Mucosa of rectum (tissue), 2 donors: ENCODE measurements around the gene ARHGAP10.

ENCODE experiments used
- H3K27ac ChIP-seq, 2 donors: one replicate each; pipeline ENCODE4 v1.7.0; 2013; ENCODE audit warnings: inconsistent platforms in 2 of 2, low read depth in 2 of 2, low read length in 2 of 2
- H3K27me3 ChIP-seq, 2 donors: one replicate each; pipeline ENCODE4 v1.7.0; 2013; ENCODE audit warnings: low read length in 2 of 2; ENCODE audit not compliant: control insufficient read depth in 2 of 2, insufficient read depth in 2 of 2
- H3K36me3 ChIP-seq, 2 donors: one replicate each; pipeline ENCODE4 v1.7.0; 2013; ENCODE audit warnings: low read length in 2 of 2; ENCODE audit not compliant: control insufficient read depth in 2 of 2, insufficient read depth in 2 of 2
- H3K4me1 ChIP-seq, 2 donors: one replicate each; pipeline ENCODE4 v1.7.0; 2013; ENCODE audit warnings: low read length in 2 of 2, mild to moderate bottlenecking in 1 of 2; ENCODE audit not compliant: control insufficient read depth in 2 of 2, insufficient read depth in 2 of 2
- H3K4me3 ChIP-seq, 2 donors: one replicate each; pipeline ENCODE4 v1.7.0; 2013; ENCODE audit warnings: low read length in 2 of 2
- H3K9ac ChIP-seq, 2 donors: one replicate each; pipeline ENCODE4 v1.7.0; 2013; ENCODE audit warnings: low read length in 2 of 2, low read depth in 1 of 2, mild to moderate bottlenecking in 1 of 2
- H3K9me3 ChIP-seq, 2 donors: one replicate each; pipeline ENCODE4 v1.7.0; 2013; ENCODE audit warnings: low read length in 2 of 2; ENCODE audit not compliant: control insufficient read depth in 2 of 2
- donor health status: healthy.
- donor health status: Normal muscosa, but diverticular disease.

ARHGAP10 gene

GRCh38 chr4:147965056-147965455 lies 233.2 kb downstream of the ARHGAP10 start:
- Histone ChIP-seq H3K4me3 (no peak overlapping the region), H3K27ac (no peak overlapping the region), H3K9me3 (no peaks in the 10 kb centered on the region), H3K36me3 (no peaks in the 10 kb centered on the region), H3K9ac (no peak overlapping the region), H3K4me1 (peaks cover 0 to 21% of the 10 kb centered on the region in 2 donors), H3K27me3 (no peaks in the 10 kb centered on the region)

GRCh38 chr4:147965873-147966272 lies 234.0 kb downstream of the ARHGAP10 start:
- H3K4me1 ChIP-seq = peaks cover 0 to 21% of the 10 kb centered on the region in 2 donors
- no peaks in the 10 kb centered on the region for H3K27me3 ChIP-seq
- no peak overlapping the region for H3K9ac ChIP-seq
- no peaks in the 10 kb centered on the region for H3K36me3 ChIP-seq
- H3K4me3 ChIP-seq = no peak overlapping the region
- H3K9me3 ChIP-seq = no peaks in the 10 kb centered on the region
- H3K27ac ChIP-seq = no peak overlapping the region

- H3K27me3 ChIP-seq = no peaks in the 10 kb centered on the region
- H3K36me3 ChIP-seq = no peaks in the 10 kb centered on the region
- H3K4me3 ChIP-seq = no peak overlapping the region
- H3K4me1 ChIP-seq = peaks cover 0 to 21% of the 10 kb centered on the region in 2 donors
- H3K9me3 ChIP-seq = no peaks in the 10 kb centered on the region
- no peak overlapping the region for H3K27ac ChIP-seq
- no peak overlapping the region for H3K9ac ChIP-seq
Measured at GRCh38 chr4:147968641-147969040, 236.8 kb downstream of the ARHGAP10 start.

GRCh38 chr4:147969573-147970385 lies 237.9 kb downstream of the ARHGAP10 start:
- H3K4me3 ChIP-seq = no peak overlapping the region
- H3K9me3 ChIP-seq = no peaks in the 10 kb centered on the region
- H3K27me3 ChIP-seq = no peaks in the 10 kb centered on the region
- no peaks in the 10 kb centered on the region for H3K36me3 ChIP-seq
- H3K27ac ChIP-seq = no peak overlapping the region
- H3K4me1 ChIP-seq = peaks cover 0 to 14% of the 10 kb centered on the region in 2 donors
- no peak overlapping the region for H3K9ac ChIP-seq

GRCh38 chr4:147971116-147971515 lies 239.2 kb downstream of the ARHGAP10 start:
- Histone ChIP-seq H3K27me3 (no peaks in the 10 kb centered on the region), H3K36me3 (no peaks in the 10 kb centered on the region), H3K27ac (no peak overlapping the region), H3K4me1 (peaks cover 0 to 2% of the 10 kb centered on the region in 2 donors), H3K4me3 (no peak overlapping the region), H3K9me3 (no peaks in the 10 kb centered on the region), H3K9ac (no peak overlapping the region)

GRCh38 chr4:147975325-147975724 lies 243.4 kb downstream of the ARHGAP10 start:
- H3K9me3 ChIP-seq = no peaks in the 10 kb centered on the region
- no peaks in the 10 kb centered on the region for H3K4me1 ChIP-seq
- H3K36me3 ChIP-seq = no peaks in the 10 kb centered on the region
- H3K27ac ChIP-seq = no peak overlapping the region
- no peaks in the 10 kb centered on the region for H3K27me3 ChIP-seq
- no peak overlapping the region for H3K4me3 ChIP-seq
- H3K9ac ChIP-seq = no peak overlapping the region

- no peak overlapping the region for H3K9ac ChIP-seq
Measured at GRCh38 chr4:147975933-147976928, 244.3 kb downstream of the ARHGAP10 start.

GRCh38 chr4:147980586-147980985 lies 248.7 kb downstream of the ARHGAP10 start:
- Histone ChIP-seq H3K4me1 (no peaks in the 10 kb centered on the region), H3K27me3 (no peaks in the 10 kb centered on the region), H3K4me3 (no peak overlapping the region), H3K9ac (no peak overlapping the region), H3K36me3 (no peaks in the 10 kb centered on the region), H3K9me3 (no peaks in the 10 kb centered on the region), H3K27ac (no peak overlapping the region)

More at GRCh38 chr4:147975933-147976928, 244.3 kb downstream of the ARHGAP10 start:
- Histone ChIP-seq H3K27ac (no peak overlapping the region), H3K4me3 (no peak overlapping the region), H3K4me1 (no peaks in the 10 kb centered on the region), H3K36me3 (no peaks in the 10 kb centered on the region), H3K9me3 (no peaks in the 10 kb centered on the region), H3K27me3 (no peaks in the 10 kb centered on the region)

GRCh38 chr4:147981305-147981704 lies 249.4 kb downstream of the ARHGAP10 start:
- Histone ChIP-seq H3K9ac (no peak overlapping the region), H3K9me3 (no peaks in the 10 kb centered on the region), H3K27me3 (no peaks in the 10 kb centered on the region), H3K4me1 (no peaks in the 10 kb centered on the region), H3K4me3 (no peak overlapping the region), H3K36me3 (no peaks in the 10 kb centered on the region), H3K27ac (no peak overlapping the region)
